Cardiac septum (tissue), 1 donor: ENCODE results near the gene RANBP17. TPM values are rescaled to one million over a fixed set of nuclear protein-coding genes. Genes with fewer than 3 reads are reported as not detected.
"Not testable (repeated sequence)": the region's sequence is repeated elsewhere in the genome, so short reads cannot be mapped to it uniquely, and the experiment has no call there.

ENCODE experiments used
- DNase-seq: peaks from one replicate; pipeline ENCODE4 v3.0.0-alpha.2; 2020; ENCODE audit warnings: low spot score
- intact Hi-C: fragments of 100-400 bp; cut with DNase I; formaldehyde crosslinking; loops from one replicate; pipeline ENCODE4 v1.14.0; 2022
- total RNA-seq: library from RNA; stranded (reverse); fragmentation: NEBNext Ultra II Directional; extraction: Animal tissue kit (Norgen Biotek cat#: 25700); gene quantifications from one replicate; pipeline ENCODE4 v1.2.1, GENCODE V29; 2021
- donor health status: DM: no; HTN: no; CAD: no.

RANBP17 gene
- total RNA-seq, 1 donor from 2014 or later, result 9.9 TPM

DNA sequence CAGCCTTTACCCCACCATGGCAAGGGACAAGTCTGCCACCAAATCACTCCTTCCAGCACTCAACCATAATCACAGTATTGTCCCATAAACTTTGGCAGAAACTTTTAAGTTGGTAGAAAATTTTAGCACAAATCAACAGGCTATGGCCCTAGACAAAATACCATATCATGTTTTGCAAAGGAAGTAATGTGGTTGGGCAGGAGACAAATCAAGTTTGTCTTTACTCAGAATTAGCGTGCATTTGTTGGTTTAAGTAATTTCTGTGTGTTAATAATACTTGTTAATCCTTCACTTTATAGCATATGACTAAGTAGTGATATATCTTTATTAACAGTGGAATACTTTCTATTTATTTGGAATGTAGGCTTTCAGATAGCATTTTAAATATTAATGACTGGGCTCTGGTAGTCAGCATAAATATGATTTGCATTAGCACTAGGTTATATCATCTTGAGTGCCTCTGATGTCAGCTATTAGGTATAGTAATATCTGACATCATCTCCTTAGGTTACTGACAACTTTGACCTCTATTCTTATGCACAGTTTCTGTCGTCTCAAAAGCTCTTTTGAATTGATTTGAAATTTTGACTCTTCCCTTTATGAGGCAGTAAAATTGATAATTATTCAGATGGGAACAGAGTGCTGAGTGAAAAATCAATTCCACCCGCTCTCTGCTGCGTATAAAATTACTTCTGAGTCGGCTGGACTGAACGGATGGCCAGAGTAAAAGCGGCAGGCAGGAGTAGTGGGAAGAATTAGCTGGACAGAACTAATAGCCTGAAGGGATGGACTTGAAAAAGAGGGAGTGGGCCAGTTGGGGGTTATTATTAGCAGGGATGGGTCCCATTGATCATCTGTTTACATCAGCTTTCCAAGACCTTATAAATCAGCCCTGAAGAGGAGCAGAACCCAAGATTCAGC lies 407.1 kb downstream of the RANBP17 start:
- no peak for DNase-seq
- intact Hi-C loops, result no loop called here

DNA sequence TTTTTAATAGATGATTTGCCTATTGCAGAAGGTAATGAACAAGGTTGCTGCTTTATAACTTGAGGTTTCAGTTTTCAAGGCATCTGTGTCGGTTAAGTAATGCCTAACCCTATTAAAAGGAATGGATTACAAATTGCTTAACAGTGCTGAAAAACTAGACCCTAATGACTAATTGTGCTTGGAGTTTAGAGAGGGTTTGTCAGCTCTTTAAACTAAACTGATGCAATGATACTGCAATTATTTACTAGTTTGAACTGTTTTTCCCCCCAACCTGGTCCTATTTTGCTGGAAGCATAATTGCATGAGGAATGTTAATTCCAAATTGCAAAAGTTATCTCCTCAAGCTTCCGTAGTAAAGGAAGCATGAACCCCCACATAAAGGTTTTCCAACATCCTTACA lies 407.9 kb downstream of the RANBP17 start:
- intact Hi-C loops, result no loop called here
- DNase-seq, result no peak

DNA sequence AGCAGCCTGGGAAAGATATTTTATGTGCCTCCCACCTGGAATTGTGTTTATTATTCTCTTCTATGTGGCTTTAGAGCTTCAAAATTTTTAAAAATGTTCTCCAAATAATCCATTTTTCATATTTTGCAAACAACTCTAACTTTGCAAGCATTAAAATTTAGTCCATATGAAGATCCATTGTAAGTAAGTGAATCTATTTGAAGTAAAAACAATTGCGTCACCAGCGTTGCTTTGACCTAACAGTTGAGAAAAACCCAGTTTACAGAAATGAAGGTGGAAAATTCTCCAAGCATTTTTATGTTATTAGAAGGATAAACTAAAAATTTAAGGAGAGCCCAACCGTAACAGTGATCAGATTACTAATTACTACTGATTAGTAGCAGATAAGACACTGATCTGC lies 408.3 kb downstream of the RANBP17 start:
- intact Hi-C loops, result no loop called here
- no peak for DNase-seq

DNA sequence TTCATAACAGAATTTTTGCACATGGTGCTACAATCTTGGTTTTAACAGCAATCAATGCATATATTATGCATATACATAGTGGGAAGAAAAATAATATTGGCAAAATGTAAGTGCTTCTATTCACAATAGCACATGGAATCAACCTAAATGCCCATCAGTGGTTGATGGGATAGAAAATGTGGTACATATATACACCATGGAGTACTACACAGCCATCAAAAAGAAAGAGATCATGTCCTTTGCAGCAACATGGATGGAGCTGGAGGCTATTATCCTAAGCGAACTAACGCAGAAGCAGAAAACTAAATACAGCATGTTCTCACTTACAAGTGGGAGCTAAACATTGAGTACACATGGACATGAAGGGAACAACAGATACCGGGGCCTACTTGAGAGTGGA lies 410.0 kb downstream of the RANBP17 start:
- no peak for DNase-seq
- intact Hi-C loops, result no loop called here

DNA sequence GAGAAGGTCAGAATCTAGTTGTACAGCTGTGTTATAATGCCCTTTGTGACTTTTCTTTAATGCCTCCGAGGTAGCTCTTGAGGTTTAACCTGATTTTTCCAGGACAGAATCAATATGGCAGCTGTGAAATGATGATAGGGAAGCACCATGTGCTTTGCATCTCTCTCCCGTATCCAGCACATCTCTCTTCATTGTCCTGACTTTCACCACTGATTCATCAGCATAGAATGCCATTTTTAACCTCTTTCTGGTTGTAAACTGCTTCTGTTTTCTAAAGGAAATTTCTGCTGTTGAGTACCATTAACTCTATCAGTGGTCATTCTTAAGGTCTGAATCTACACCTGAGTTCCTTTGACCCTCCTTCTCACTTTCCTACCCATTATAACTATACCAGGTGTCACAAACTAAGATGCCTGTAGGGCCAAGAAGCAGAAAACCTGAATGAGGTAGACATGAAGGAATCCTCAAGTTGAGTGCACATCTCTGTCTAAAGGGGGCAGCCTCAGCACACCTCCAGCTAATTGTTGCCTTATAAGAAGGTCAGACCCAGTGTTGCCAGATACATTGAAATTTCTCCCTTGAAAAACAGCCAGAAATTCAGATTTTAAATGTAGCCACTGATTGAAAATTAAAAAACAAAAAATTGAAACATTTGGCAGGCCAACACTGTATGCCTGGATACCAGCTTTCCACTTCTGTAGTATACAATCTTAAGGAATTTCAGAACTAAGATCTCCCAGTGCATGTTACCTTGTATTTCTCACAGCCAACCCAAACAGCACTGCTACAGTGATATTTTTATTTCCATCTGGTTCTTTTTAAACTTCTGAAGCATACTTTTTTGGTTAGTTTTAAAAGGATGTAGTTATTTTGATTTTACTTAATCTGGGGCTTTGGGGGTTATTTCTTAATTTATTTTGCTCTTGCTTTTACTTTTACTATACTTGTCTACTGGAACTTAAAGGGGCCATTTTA lies 411.5 kb downstream of the RANBP17 start:
- intact Hi-C loops, result no loop called here
- DNase-seq, result no peak

DNA sequence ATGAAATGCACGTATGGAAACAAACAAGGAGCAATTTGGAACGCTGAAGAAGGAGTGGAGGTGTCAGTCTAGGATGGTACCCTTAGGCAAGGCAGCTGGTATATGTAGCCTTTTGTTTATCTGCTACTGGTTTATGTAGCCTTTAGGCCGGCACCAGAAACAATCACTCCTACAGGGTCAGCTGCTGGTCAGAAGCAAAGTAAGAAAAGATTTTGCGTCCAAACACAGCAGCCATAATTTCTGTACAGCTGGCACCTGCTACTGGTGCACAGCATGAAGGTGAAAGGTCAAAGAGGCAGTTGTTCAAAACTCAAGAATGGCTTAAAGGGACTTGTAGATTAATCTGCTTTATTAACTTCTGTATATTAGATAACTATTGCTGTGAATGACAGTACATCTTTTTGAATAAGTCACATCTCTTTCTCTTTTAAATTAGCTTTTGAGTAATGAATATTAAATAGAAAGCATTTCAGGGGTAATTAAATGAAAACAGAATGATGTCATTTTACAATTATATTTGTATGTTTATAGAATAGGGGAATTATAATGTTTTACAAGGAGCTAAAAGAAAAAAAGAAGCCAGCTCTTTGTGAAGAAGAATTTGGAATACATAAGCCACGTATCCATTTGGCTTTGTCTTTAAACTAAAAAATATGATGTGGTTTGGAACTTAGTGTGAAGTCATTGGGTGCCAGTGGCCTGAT lies 414.2 kb downstream of the RANBP17 start:
- intact Hi-C loops, result no loop called here
- no peak for DNase-seq

DNA sequence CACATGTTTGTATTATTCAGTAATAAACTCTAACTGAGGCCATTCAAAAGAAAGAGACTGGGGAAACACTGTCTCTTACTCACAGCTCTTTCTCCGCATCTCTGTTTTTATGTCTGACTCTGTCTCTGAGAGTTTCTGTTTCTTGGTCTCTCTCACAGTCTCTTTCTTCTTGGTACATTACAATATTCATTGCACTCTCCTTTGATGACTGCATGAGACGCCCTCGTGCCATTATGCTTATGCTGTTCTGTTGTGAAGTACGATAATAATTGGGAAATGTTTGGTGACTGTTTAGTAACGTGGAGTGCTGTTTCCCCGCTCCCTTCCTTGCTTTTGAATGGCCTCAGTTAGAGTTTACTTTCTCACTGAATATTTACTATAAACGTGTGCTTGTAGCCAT lies 421.9 kb downstream of the RANBP17 start:
- DNase-seq, result no peak
- intact Hi-C loops, result no loop called here

DNA sequence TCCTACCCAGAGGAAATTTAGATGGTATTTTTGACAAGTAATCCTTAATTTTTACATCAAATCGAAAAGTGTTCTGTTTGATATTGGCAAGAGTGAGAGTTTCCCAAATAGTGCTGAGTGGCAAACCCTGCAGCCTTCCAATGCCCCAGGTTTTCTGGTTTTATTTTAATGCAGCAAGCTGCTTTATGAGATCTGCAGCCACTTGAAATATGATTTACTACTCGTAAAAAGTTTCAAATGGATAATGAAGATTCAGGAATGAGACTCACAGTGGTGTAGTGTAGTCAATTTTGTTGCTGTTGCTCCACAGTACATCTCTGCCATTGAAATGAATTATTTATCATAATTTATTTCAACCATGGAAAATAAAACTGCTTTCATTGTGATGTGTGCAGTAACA lies 423.6 kb downstream of the RANBP17 start:
- DNase-seq, result no peak
- intact Hi-C loops, result no loop called here

DNA sequence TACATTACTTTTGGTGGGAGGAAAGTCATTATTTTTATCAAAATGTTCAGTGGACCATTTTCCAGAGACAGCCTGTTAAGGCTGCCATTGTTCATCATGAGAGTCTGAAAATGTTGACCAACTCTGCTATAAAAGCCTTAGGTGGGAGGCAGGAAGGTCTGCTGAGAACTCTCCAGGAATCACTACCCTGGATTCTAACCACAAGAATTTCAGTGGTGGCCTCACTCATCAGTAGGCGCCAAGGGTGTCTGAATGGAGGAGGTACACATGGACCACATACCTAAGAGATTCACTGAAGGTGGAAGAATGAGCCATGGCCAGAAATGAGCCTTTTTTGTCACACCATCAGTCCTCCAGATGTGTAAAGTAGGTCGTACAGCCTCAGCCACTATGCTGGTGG lies 426.2 kb downstream of the RANBP17 start:
- DNase-seq, result no peak
- intact Hi-C loops, result no loop called here

DNA sequence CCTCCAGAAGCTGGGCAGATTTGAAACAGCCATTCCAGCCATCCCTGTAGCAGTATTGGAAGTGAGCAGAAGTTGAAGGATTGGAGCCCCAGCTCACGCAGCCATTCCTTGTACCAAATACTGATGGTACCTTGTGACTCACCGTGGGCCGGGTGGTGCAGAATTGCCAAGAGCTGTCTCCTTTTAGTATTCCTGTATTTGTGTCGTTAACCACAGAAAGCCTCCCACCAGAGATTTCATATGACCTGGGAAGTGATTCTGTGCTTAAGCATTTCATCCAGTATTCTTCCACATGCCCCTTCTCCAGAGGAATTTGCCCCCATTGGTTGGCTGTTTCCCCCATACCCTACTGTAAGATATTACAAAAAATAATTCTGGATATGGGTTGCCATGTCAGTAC lies 429.6 kb downstream of the RANBP17 start:
- DNase-seq, result no peak
- intact Hi-C loops, result no loop called here

DNA sequence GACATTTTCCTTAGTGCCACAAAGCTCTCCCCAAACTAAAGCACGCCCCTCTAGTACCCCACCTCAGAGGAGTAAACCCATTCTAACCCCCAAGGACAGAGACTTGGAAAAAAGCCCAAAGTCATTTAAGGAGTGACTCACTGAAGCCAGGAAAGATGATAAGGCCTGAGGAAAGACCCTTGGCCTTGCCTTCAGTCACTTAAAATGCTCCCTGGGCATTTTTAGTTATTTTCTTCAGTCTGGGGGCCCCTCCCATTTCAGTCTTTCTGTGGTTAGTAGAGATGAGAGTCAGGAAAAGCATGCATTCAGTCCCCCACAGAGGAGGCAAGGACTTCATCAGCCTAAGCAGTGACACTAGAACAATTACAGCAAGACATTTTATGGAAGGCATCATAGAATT lies 433.5 kb downstream of the RANBP17 start:
- intact Hi-C loops, result no loop called here
- no peak for DNase-seq

DNA sequence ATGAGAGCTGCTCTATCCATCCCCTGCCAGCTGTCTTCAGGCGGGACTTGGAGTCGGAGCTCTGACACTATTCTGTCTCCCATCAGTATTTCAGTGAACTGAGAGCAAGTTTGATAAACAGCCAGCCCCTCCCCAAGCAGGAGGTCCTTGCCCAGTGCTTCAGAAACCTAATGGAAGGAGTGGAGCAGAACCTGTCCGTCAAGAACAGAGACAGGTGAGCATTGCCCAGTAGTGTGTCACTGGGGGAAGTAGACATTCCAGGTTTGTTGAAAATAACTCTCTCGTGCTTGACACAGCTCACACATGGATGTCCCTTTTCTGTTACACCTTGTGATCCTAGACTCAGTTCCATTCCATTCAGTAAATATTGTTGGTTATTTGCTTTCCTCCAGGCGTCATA lies 434.0 kb downstream of the RANBP17 start:
- DNase-seq, result no peak
- intact Hi-C loops, result no loop called here

DNA sequence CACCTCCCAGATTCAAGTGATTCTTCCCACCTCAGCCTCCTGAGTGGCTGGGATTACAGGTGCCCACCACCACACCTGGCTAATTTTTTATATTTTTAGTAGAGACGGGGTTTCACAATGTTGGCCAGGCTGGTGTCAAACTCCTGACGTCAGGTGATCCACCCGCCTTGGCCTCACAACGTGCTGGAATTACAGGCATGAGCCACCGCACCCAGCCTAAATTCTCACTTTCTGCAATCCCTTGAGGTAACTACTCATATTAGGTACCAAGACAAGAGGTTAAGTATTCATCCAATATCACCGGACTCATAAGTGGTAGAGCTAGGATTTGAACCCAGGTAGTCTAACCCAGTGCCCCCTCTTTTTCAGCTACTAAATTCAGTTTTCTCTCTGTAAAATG lies 436.1 kb downstream of the RANBP17 start:
- DNase-seq, intact Hi-C loops: not testable (repeated sequence)

DNA sequence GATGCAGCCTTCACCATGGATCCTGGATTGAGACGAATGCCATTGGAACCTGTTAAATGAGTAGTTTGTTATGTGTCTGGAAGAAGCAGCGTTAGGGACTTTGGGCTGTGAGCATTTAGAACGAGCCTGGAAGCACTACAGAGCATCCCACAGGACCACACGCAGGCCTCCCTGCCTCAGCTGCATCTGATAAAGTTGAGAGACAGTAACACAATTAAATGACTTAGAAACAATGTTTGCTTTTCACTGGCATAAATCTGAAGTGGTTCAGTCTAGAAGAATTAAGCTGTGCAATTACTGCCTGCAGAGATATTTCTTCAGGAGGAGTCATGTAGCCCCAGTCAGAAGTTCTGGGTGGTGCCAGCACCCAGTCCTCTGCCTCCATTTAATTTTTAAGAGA lies 437.4 kb downstream of the RANBP17 start:
- DNase-seq, result no peak
- intact Hi-C loops, result no loop called here

DNA sequence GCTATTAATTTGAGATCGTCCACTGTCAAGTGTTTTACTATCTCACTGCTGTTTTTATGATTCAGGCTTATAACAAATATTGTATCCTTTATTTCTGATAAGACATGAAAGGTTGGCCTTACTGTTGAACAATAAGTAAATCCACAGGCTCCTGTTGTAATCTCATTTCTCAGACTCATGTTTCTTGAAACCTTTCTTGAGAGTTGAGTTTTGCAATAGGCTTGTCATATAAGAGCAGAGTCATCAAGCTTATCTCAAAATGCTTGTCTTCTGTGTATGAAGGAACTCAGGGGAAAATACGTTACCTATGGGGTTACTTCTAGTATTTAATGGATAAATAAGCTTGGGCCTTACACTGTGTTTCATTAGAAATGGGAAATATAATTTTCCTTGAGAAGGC lies 438.0 kb downstream of the RANBP17 start:
- intact Hi-C loops, result no loop called here

DNA sequence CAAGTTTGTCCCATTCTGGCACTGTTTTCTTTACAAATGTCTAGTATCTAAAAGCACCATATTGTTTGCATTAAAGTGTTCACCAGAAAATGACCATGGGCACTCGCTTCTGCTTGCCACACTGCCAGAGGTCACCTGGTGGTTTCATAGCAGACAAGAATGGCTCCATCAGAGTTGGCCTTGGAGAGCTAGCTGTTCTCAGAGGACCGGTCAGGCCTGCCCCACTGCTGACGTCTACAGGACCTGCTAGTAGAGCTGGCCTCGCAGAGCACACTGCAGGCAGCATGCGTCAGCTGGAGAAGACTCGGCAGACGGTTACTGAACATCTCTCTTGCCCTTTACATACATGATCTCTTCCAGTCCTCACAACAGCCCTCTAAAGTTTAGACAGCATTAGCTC lies 438.5 kb downstream of the RANBP17 start:
- intact Hi-C loops, result no loop called here
- no peak for DNase-seq

More for the DNA sequence above, 438.0 kb downstream of the RANBP17 start:
- DNase-seq, result no peak

DNA sequence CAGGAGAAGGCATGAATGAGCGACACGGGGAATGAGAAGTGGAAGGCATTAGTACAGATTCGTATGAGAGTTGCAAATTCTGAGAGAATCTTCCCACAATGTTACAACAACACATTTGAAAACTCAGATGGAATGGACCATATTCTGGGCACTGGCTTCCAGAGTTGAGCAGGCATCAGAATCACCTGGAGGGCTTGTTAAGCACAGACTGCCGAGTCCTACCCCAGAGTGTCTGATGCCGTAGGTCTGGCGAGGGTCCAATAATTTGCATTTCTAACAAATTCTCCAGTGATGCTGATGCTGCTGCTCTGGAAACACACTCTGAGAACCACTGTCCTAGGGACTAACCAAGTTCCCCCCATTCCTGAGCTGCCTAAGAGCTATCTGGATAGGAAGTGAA lies 444.3 kb downstream of the RANBP17 start:
- intact Hi-C loops, result no loop called here
- no peak for DNase-seq

DNA sequence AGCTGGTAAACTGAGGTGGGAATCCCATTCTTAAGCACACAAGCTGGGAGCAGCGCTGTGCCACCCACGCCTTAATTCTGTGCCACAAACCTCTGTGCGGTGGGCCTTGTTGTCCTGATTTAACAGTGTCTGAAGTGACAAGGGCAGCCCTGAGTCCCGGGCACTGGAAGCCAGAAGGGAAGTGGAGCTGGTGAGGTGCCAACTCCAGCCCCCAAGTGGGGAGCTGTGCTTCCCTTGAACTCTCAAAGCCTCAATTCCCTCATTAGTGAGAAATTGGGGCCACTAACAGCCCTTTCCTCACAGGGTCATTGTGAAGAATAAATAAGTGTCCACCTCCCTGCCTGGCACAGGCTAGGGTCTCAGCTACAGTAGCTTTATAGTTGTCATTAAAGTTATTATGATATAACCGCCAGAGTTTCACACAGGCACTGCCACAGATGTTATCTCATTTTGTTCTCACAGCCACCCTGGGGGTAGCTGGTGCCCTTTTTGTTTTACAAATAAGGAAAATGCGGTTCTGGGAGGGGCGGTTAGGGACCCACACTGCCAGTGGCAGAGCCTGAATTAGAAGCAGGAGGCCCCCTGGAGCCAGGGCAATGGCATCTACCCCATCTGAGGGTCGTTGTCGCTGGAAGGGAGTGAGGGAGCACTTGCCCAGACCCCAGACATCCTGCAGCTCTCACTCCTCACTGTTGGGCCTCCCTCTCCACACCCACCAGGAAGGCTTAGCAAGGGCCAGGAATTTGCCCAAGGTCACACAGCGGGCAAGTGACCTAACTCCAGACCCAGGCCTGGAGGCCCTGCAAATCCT lies 445.2 kb downstream of the RANBP17 start:
- intact Hi-C loops, result no loop called here
- no peak for DNase-seq

DNA sequence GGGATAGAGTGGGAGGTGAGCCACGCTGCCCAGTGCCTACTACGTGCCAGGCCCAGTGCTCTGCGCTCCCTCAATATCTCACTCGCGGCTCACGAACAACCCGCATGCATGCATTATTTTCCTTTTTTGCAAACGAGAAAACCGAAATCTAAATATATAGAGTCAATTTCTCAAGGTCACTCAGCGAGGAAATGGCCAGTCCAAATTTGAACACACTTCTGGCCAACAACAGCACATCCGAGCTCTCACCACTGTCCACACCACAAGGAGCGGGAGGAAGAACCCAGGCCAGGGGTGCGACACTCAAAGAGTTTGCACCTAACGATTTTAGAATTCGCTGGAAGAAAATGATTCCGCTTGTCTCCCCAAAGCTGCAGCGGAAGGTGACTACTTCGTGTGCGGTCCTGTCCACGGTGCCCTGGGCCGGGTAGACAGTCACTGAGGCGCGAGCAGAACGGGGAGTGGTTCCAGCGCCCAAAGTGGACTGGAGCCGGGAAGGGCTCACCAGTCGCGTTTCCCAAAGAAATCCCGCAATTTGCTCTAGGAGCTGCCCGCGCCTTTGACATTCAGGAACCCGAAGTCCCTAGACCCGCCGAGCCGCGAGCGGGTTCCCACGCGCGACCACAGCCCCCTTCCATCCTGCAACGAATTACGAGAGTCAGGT lies 446.1 kb downstream of the RANBP17 start:
- no peak for DNase-seq

More for the DNA sequence above, 446.1 kb downstream of the RANBP17 start:
- intact Hi-C loops, result no loop called here
